ENCODE data around the gene OR5B21. TPM values are rescaled to one million over a fixed set of nuclear protein-coding genes. Genes with fewer than 3 reads are reported as not detected.

OR5B21 gene
- total RNA-seq, 1 donor from 2014 or later = not detected

DNA sequence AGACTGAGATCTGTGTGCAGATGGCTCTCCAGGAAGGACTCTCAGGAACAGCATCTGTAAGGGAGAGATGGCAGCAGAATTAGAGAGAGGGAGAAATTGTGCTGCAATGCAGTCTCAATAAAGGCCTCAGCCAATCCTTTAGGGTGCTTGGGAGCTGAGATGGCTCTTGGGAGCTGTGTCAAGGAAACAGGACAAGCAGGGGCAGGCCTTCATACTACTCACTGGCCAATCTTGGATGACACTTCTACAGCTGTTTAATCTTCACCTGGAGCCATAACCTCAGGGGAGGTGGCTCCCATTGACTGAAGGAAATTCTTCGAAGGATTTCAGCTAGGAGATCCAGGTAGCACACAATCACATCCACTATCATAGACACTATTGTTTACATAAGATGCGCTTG lies 10.0 kb downstream of the OR5B21 start:
- no peak for DNase-seq
- intact Hi-C loops (cut with DNase I) = no loop called here
- ATAC-seq (ENCODE audit: poor library complexity) = no peak

DNA sequence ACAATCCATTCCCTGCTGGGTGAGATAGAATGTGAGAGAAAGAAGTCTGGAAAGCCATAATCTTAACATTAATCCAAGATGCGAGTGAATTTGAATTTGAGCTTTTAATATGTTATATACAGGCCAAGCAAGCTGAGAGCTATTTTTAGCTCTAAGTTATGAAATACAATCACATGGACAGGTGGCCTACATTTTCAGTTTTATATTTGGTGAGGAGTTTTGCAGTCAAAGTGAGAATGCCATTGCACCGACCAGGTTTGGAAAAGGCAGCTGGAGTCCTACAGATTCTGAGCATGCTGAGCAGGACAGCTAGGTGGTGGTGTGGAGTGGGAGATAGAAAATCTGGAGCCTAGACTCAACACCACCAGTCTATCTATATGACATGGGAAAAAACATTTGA lies 12.0 kb downstream of the OR5B21 start:
- ATAC-seq (ENCODE audit: poor library complexity) = peak; percentile 41

DNA sequence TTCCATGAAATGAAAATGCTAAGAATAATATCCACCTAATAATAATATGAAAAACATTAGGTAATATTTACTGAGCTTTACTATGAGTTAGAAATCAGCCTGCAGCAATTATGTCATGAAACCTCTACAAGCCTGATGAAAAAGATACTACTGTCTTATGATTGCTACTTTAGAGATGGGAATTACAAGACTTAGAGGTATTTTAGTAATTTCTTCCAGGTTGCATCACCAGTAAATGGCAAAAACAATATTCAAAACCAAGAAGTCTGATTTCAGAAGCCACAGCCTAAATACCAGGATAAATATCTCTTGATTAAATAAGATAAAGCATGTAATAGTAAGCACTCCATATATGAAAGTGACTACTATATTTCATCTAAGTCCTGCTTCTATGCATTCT lies 13.8 kb downstream of the OR5B21 start:
- no peak for DNase-seq
- intact Hi-C loops (cut with DNase I) = no loop called here
- ATAC-seq (ENCODE audit: poor library complexity) = no peak

More for the DNA sequence above, 12.0 kb downstream of the OR5B21 start:
- DNase-seq = no peak
- intact Hi-C loops (cut with DNase I) = no loop called here

DNA sequence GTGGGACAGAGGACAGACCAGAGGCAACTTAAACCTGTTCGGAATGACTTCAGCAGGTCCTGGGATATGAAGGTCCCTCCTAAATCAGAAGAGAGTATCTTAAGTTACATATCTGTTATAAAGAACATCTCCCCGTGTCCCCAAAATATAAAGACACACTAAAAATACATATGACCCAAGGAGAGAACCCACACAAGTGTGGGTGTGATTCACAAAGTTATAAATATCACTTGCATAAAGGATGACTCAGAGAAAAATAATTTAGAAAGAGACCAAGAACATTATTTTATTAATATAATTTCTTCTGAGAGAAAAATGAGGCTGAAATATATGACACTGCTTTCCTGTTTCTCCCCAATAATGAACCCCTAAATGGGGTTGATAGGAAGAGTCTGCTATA lies 14.2 kb downstream of the OR5B21 start:
- ATAC-seq (ENCODE audit: poor library complexity) (no peak), DNase-seq (no peak)
- intact Hi-C loops (cut with DNase I) = no loop called here

DNA sequence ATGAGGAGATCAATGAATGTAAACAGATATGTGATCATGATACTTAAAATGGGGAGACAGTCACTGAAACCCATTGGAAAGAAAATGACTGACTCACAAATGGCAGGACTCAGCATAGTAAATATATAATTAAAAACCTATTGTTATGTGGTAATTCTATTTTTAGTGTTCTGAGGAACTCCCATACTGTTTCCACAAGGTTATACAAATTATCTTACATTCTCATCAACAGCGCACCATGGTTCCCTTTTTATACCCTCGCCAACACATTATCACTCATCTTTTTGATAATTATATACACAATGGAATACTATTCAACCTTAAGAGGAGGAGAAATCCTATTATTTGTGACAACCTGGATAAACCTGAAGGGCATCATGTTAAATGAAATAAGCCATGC lies 17.1 kb downstream of the OR5B21 start:
- intact Hi-C loops (cut with DNase I) = no loop called here
- DNase-seq = no peak
- no peak for ATAC-seq (ENCODE audit: poor library complexity)

DNA sequence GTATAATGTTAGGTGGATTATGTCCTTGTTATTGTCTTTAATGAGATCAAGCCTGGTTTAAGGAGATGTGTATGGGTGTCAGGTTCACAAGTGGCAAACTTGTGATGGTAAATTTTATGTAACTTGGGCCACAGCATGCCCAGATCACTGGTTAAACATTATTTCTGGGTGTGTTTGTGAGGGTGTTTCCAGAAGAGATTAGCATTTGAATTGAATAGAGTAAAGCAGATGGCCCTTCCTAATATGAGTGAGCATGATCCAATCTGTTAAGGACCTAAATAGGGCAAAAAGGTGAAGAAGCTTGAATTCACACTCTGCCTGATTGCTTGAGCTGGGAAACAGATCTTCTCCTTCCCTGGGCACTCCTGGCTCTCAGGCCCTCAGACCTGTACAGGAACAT lies 20.7 kb downstream of the OR5B21 start:
- DNase-seq (no peak), ATAC-seq (ENCODE audit: poor library complexity) (no peak)
- intact Hi-C loops (cut with DNase I) = no loop called here

DNA sequence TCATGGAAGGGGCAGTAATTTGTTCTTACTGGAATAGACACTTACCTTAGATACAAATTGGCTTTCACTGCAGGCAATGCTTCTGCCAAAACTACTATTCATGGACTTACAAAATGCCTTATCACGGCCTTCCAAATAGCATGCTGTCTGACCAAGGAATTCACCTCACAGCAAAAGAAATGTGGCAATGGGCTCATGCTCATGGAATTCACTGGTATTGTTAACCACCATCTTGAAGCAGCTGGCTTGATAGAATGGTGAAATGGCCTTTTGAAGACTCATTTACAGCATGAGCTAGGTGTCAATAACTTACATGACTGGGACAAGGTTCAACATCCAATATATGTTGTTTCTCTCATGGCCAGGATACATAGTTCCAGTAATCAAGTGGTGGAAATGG lies 21.9 kb downstream of the OR5B21 start:
- ATAC-seq (ENCODE audit: poor library complexity) (no peak), DNase-seq (no peak)
- intact Hi-C loops (cut with DNase I) = no loop called here

DNA sequence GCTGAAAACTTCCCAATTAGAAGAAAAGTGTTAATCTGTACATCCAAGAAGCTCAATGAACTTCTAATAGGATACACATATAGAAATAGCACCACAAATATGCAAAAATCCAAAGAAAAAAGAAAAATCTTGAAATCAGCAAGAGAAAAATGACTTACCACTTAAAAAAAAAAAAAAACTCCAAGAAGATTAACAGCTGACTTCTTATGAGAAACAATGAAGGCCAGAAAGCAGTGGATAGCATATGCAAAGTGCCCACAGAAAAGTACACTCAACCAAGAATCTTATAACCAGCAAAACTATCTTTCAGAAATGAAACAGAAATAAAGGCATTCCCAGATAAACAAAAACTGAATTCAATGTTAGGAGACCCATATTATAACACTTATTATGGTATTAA lies 36.0 kb downstream of the OR5B21 start:
- no peak for ATAC-seq (ENCODE audit: poor library complexity)
- intact Hi-C loops (cut with DNase I) = no loop called here
- DNase-seq = no peak

DNA sequence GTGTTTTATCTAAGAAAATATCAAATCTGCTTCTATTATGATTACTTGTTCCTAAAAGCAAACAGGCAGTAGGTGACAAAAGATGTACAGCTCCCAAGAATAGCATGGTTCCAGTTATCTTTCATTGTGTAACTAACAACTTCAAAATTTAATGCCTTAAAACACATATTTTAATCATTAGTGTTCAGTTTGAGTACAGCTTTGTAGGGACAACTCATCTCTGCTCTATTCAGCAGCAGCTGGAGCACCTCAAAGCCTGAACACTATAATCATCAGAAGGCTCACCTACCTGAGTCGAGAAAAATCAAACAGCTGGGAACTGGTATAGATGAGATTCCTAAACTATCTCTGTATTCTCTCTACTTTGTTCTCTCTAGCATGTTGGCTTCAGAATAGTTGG lies 41.6 kb downstream of the OR5B21 start:
- DNase-seq (no peak), ATAC-seq (ENCODE audit: poor library complexity) (no peak)
- intact Hi-C loops (cut with DNase I) = no loop called here

DNA sequence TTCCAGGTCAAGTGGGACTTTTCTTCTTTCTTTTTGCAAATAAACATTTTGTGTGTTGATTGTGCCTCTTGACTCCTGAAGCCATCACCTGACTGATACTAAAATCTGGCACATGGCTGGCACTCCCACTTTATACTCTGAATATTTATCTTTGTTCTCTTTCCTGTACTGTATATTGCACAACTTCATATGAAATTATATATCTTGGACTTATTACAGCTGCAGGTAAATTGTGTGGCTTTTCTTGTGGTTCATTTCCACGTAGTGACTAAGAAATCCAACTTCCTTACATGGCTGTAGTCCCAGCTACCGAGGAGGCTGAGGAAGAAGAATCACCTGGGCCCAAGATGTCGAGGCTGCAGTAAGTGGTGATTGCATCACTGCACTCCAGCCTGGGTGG lies 42.2 kb downstream of the OR5B21 start:
- no peak for DNase-seq
- ATAC-seq (ENCODE audit: poor library complexity) = no peak

More for the DNA sequence above, 42.2 kb downstream of the OR5B21 start:
- intact Hi-C loops (cut with DNase I) = no loop called here

Other genes starting within 250 kb of the OR5B21 start
- gene OR10W1, start 239.8 kb downstream of the OR5B21 start, total RNA-seq = not detected
- gene OR5B17, start 149.0 kb downstream of the OR5B21 start, total RNA-seq = not detected
- gene OR5B3, start 101.2 kb downstream of the OR5B21 start, total RNA-seq = not detected
- gene OR5B2, start 80.0 kb downstream of the OR5B21 start, total RNA-seq = not detected
- not detected for gene OR5B12, start 65.9 kb downstream of the OR5B21 start, total RNA-seq
- 3.1 TPM for gene LPXN, start 67.8 kb upstream of the OR5B21 start, total RNA-seq
- 57.3 TPM for gene ZFP91, start 71.0 kb upstream of the OR5B21 start, total RNA-seq
- gene CNTF, start 114.6 kb upstream of the OR5B21 start, total RNA-seq = 0.73 TPM
- 0.22 TPM for gene GLYAT, start 223.8 kb upstream of the OR5B21 start, total RNA-seq

Measured in Right ventricle myocardium superior (tissue), 1 donor.